HUES6 (cell line): ENCODE data around the gene IPMK.

Experiments used
- H3K27ac ChIP-seq: 2 replicates; pipeline ENCODE4 v1.7.0; 2013; ENCODE audit warnings: low read depth, mild to moderate bottlenecking, low read length, inconsistent platforms
- H3K27me3 ChIP-seq: 2 replicates; pipeline ENCODE4 v1.6.1; 2013; ENCODE audit warnings: low read length; ENCODE audit not compliant: control insufficient read depth, insufficient read depth
- H3K36me3 ChIP-seq: 2 replicates; pipeline ENCODE4 v1.6.1; 2013; ENCODE audit warnings: low read length; ENCODE audit not compliant: control insufficient read depth, insufficient read depth
- H3K4me1 ChIP-seq: 2 replicates; pipeline ENCODE4 v1.6.1; 2013; ENCODE audit warnings: low read length; ENCODE audit not compliant: control insufficient read depth, insufficient read depth
- H3K4me3 ChIP-seq: 2 replicates; pipeline ENCODE4 v1.5.1; 2013; ENCODE audit warnings: low read depth, low read length
- H3K9ac ChIP-seq: one replicate; pipeline ENCODE4 v1.6.1; 2013; ENCODE audit warnings: mild to moderate bottlenecking, low read length
- H3K9me3 ChIP-seq: 2 replicates; pipeline ENCODE4 v1.6.1; 2013; ENCODE audit warnings: low read depth, low read length; ENCODE audit not compliant: control insufficient read depth, insufficient read depth

Gene IPMK

GRCh38 chr10:58267713-58268453 lies at the start of gene IPMK:
IPMK (minus strand) TSS chr10:58267894; CDS start chr10:58267611, 283 bp downstream.
- no peaks in the 10 kb centered on the region for H3K9me3 ChIP-seq
- H3K27me3 ChIP-seq, result no peaks in the 10 kb centered on the region
- no peaks in the 10 kb centered on the region for H3K36me3 ChIP-seq
- no peak within 1 kb of the TSS; the same call in 1 of the 2 replicates for H3K27ac ChIP-seq
- peak within 1 kb of the TSS; percentile 77 for H3K9ac ChIP-seq
- peak within 1 kb of the TSS; percentile 76 for H3K4me3 ChIP-seq
- peaks cover 27% of the 10 kb centered on the region for H3K4me1 ChIP-seq

GRCh38 chr10:58316874-58317273 lies 49.2 kb upstream of the IPMK start:
- H3K4me3 ChIP-seq, result no peak overlapping the region
- no peaks in the 10 kb centered on the region for H3K9me3 ChIP-seq

GRCh38 chr10:58311026-58311425 lies 43.3 kb upstream of the IPMK start:
- no peak overlapping the region for H3K9ac ChIP-seq
- H3K36me3 ChIP-seq, result no peaks in the 10 kb centered on the region
- no peaks in the 10 kb centered on the region for H3K4me1 ChIP-seq
- H3K27ac ChIP-seq, result no peak overlapping the region
- H3K4me3 ChIP-seq, result no peak overlapping the region
- no peaks in the 10 kb centered on the region for H3K27me3 ChIP-seq
- H3K9me3 ChIP-seq, result no peaks in the 10 kb centered on the region

More at GRCh38 chr10:58316874-58317273, 49.2 kb upstream of the IPMK start:
- H3K27me3 ChIP-seq, result no peaks in the 10 kb centered on the region
- no peaks in the 10 kb centered on the region for H3K4me1 ChIP-seq
- no peaks in the 10 kb centered on the region for H3K36me3 ChIP-seq
- no peak overlapping the region for H3K9ac ChIP-seq
- H3K27ac ChIP-seq, result no peak overlapping the region

GRCh38 chr10:58307676-58308075 lies 40.0 kb upstream of the IPMK start:
- Histone ChIP-seq H3K36me3 (no peaks in the 10 kb centered on the region), H3K27ac (no peak overlapping the region), H3K4me3 (no peak overlapping the region), H3K9ac (no peak overlapping the region), H3K4me1 (no peaks in the 10 kb centered on the region), H3K9me3 (no peaks in the 10 kb centered on the region), H3K27me3 (no peaks in the 10 kb centered on the region)

GRCh38 chr10:58305821-58306220 lies 38.1 kb upstream of the IPMK start:
- H3K27ac ChIP-seq, result no peak overlapping the region
- H3K9me3 ChIP-seq, result no peaks in the 10 kb centered on the region
- no peak overlapping the region for H3K4me3 ChIP-seq
- no peaks in the 10 kb centered on the region for H3K4me1 ChIP-seq
- no peaks in the 10 kb centered on the region for H3K36me3 ChIP-seq
- H3K9ac ChIP-seq, result no peak overlapping the region
- H3K27me3 ChIP-seq, result no peaks in the 10 kb centered on the region

- Histone ChIP-seq H3K27ac (no peak overlapping the region), H3K4me3 (no peak overlapping the region), H3K9me3 (no peaks in the 10 kb centered on the region), H3K9ac (no peak overlapping the region), H3K27me3 (no peaks in the 10 kb centered on the region), H3K36me3 (no peaks in the 10 kb centered on the region), H3K4me1 (no peaks in the 10 kb centered on the region)
Observed at GRCh38 chr10:58304099-58304633, 36.5 kb upstream of the IPMK start.

GRCh38 chr10:58302254-58302653 lies 34.6 kb upstream of the IPMK start:
- Histone ChIP-seq H3K36me3 (no peaks in the 10 kb centered on the region), H3K4me3 (no peak overlapping the region), H3K4me1 (no peaks in the 10 kb centered on the region), H3K27me3 (no peaks in the 10 kb centered on the region), H3K9ac (no peak overlapping the region), H3K9me3 (no peaks in the 10 kb centered on the region), H3K27ac (no peak overlapping the region)

GRCh38 chr10:58300676-58301075 lies 33.0 kb upstream of the IPMK start:
- H3K9me3 ChIP-seq, result no peaks in the 10 kb centered on the region
- H3K27ac ChIP-seq, result no peak overlapping the region
- H3K27me3 ChIP-seq, result no peaks in the 10 kb centered on the region
- H3K9ac ChIP-seq, result no peak overlapping the region
- H3K36me3 ChIP-seq, result no peaks in the 10 kb centered on the region
- H3K4me1 ChIP-seq, result no peaks in the 10 kb centered on the region
- no peak overlapping the region for H3K4me3 ChIP-seq

GRCh38 chr10:58299580-58299979 lies 31.9 kb upstream of the IPMK start:
- H3K27me3 ChIP-seq, result no peaks in the 10 kb centered on the region
- H3K4me3 ChIP-seq, result no peak overlapping the region
- no peak overlapping the region for H3K9ac ChIP-seq
- no peaks in the 10 kb centered on the region for H3K36me3 ChIP-seq
- no peaks in the 10 kb centered on the region for H3K4me1 ChIP-seq
- H3K9me3 ChIP-seq, result no peaks in the 10 kb centered on the region
- no peak overlapping the region for H3K27ac ChIP-seq

- H3K9me3 ChIP-seq, result no peaks in the 10 kb centered on the region
- no peak overlapping the region for H3K27ac ChIP-seq
- H3K4me3 ChIP-seq, result no peak overlapping the region
- H3K4me1 ChIP-seq, result peaks cover 3% of the 10 kb centered on the region; the same call in 1 of the 2 replicates
- no peaks in the 10 kb centered on the region for H3K27me3 ChIP-seq
- no peaks in the 10 kb centered on the region for H3K36me3 ChIP-seq
- no peak overlapping the region for H3K9ac ChIP-seq
Observed at GRCh38 chr10:58293989-58294388, 26.3 kb upstream of the IPMK start.

- no peaks in the 10 kb centered on the region for H3K9me3 ChIP-seq
- no peak overlapping the region for H3K4me3 ChIP-seq
- H3K27me3 ChIP-seq, result no peaks in the 10 kb centered on the region
- no peaks in the 10 kb centered on the region for H3K36me3 ChIP-seq
- no peak overlapping the region for H3K27ac ChIP-seq
- peaks cover 3% of the 10 kb centered on the region; the same call in 1 of the 2 replicates for H3K4me1 ChIP-seq
- no peak overlapping the region for H3K9ac ChIP-seq
Observed at GRCh38 chr10:58291538-58292174, 24.0 kb upstream of the IPMK start.
